ENCODE data around the gene SPINK2.

Gene SPINK2

GRCh38 chr4:56799824-56800756 is 21.4 kb downstream of the SPINK2 start:
- DNase-seq (ENCODE audit: low read depth): peak; percentile 65

DNA sequence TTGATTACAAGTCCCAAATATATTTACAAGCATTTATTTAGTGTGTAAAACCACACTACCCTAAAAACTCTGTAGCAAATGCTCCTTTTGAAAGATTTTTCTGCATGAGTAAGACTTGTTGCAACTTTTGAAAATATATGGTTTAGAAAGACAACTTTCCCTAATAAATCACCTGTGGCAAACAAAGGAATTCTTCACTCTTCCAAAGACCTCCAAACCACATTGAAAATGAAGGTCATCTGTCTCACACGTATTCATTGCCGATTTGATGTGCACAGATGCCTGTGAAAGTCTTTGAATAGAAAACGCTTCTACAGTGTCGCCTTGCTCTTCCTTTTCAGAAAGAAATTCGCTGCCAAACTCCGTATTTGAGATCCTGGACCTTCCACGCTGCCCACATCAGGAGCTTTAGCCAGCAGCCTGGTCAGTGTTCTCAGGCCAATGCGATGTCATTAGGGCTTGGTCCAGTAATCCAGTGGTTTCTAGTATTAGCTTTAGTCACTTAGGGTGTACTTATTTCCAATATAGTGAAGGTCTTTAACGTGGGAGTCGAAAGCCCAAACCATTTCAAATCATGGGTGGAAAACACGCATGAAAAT is 22.2 kb downstream of the SPINK2 start:
- no peak for DNase-seq (ENCODE audit: low read depth)

DNA sequence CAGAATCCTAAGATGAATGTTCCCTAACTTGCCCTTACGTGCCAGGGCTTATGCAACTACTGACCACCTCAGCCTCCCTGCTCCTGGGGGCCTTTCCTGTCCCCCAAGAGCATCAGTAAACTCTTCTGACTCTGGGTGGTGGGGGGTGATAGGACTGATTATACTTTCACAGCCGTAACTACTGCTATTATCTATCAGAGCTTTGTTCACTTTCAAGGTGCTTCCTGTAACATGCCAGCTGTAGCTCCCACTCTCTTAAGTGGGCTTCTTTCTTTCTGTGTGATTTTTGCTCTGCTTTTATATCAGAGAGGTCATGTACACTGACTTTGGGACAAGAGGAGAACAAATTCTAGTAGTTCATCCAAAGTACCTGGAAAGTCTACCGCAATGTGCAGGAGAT is 25.3 kb downstream of the SPINK2 start:
- DNase-seq (ENCODE audit: low read depth): no peak

- DNase-seq (ENCODE audit: low read depth): no peak
Observed at GRCh38 chr4:56791316-56791715, 30.2 kb downstream of the SPINK2 start.

DNA sequence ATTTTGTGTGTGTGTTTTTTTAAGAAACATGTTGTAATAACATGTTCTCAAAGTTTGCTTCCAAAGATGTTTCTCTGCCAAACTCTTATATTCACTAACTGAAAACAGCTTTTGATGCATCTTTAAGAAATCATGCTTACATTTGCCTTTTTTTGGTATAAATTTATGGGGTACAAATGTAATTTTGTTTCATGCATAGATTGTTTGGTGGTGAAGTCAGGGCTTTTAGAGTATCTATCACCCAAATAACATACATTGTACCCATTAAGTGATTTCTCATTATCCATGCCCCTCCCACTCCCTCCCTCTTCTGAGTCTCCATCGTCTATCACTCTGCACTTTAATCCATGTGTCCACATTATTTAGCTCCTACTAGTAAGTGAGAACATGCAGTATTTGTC is 30.8 kb downstream of the SPINK2 start:
- no peak for DNase-seq (ENCODE audit: low read depth)

GRCh38 chr4:56788081-56788480 is 33.4 kb downstream of the SPINK2 start:
- DNase-seq (ENCODE audit: low read depth): no peak

- no peak for DNase-seq (ENCODE audit: low read depth)
Observed at GRCh38 chr4:56787380-56787779, 34.1 kb downstream of the SPINK2 start.

DNA sequence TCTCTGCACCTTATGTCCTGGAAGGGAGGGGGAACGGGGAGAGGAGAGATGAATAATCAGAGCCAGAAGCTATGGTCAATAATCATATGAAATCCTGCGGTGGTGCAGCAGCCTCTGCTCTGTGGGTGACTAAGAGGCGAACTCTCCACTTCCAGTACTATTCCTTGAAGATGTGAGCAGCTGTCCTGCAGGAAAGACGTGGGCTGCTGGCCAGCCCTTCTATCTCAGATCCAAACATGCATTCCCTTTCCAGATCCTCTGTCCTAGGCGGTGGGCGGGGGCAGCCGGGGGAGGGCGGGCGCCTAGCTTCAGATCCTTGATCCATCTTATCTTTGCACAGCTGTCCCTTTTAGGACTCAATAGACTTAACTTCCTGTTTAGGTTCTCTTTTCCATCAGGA is 34.5 kb downstream of the SPINK2 start:
- DNase-seq (ENCODE audit: low read depth): no peak

GRCh38 chr4:56783986-56784385 is 37.5 kb downstream of the SPINK2 start:
- no peak for DNase-seq (ENCODE audit: low read depth)

DNA sequence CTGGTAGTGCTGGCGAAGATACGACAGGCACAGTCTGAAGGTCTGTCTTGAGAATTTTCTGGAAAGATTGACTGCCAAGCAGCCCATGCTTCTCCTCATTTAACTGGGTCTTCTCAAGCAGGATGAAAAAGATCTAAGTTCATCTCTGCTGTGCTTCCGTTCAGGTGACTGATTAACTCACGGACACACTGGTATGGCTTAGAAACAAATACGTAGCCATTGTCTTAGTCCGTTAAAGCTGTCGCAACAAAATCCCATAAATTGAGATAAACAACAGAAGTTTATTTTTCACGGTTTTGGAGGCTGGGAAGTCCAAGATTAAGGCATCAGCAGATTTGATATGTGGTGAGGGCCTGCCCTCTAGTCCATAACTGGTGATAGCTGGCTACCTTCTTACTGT is 39.5 kb downstream of the SPINK2 start:
- no peak for DNase-seq (ENCODE audit: low read depth)

- no peak for DNase-seq (ENCODE audit: low read depth)
Observed at GRCh38 chr4:56773346-56773745, 48.2 kb downstream of the SPINK2 start.

DNA sequence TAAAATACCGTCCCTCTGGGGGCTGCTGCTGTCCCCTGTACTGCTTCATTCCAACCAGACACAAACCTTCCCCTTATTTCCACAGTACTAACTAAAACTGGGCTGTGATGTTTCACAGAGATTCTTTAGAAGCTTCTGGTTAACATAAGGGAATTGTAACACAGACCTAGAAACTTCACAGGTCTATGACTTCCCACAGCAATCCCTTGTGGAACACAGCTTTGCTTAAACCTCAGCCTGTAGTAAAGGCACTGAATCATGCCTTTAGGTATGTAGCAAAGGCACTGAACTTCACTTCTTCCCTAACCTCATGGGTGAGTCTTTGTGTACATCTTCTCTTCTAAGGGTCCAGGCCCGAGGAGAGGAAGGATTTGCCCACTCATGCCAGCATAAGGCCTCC is 49.4 kb downstream of the SPINK2 start:
- DNase-seq (ENCODE audit: low read depth): no peak

DNA sequence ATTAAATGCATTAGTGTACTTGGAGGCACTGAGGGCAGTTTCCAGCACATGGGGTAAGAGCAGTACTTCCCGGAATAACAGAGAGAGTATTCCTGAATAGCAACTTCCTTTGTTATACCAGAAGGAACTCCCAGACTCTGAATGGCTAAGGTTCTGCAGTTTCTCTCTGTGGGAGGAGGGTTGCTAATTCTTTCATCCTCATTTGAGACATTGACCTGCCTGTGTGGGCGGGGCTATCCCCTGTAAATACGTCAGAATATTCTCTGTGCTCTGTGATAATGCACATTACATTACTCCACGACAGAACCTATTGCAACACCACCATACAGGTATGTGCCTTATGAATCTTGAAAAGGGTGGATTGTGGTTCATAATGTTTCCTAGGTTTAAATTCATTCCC is 52.7 kb downstream of the SPINK2 start:
- DNase-seq (ENCODE audit: low read depth): no peak

DNA sequence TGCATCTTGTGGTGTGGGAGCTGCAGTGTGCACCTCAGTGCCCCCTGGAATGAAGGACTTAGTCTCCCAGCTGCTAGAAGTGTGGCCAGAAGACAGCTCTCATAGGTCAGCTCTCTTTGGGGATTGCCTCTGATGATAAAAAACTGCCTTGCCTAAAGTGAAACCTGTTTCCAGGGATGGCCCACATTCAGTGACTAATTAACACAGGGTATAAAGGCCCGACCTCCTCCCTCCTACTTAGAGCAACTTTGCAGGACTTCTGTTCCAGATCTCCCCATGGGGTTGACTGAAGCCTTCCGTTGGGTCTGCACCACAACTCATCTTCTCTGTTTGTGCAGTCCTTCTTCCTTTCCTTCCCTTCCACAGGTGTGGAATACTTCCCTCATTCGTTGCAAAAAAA is 53.2 kb downstream of the SPINK2 start:
- DNase-seq (ENCODE audit: low read depth): no peak

DNA sequence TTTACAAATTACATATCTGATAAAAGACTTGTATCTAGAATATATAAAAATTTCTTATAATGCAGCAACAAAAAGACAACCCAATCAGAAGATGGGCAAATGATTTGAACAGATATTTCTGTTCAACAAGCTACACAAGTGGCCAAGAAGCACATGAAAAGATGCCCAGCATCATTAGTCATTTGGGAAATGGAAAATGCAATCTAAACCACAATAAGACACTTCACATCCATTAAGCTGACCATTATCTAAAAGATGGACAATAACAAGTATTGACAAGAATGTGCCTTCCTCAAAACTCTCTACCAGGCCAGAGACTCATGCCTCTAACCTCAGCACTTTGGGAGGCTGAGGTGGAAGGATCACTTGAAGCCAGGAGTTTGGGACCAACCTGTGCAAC is 53.9 kb downstream of the SPINK2 start:
- no peak for DNase-seq (ENCODE audit: low read depth)

DNA sequence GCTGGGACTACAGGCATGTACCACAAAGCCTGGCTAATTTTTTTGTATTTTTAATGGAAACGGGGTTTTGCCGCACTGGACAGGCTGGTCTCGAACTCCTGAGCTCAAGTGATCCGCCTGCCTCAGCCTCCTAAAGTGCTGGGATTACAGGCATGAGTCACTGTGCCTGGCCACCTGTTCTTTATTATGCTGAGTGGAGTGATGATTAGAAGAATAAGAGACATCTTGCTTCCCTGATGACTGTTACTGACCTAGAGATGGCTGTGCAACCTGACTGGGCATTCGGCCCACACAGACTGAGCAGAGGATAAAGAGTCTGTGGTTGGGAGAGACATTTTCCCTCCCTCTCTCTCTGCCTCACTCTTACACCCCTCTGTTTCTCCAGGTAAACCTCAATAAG is 56.7 kb downstream of the SPINK2 start:
- DNase-seq (ENCODE audit: low read depth): no peak

- no peak for DNase-seq (ENCODE audit: low read depth)
Observed at GRCh38 chr4:56764223-56764622, 57.3 kb downstream of the SPINK2 start.

DNA sequence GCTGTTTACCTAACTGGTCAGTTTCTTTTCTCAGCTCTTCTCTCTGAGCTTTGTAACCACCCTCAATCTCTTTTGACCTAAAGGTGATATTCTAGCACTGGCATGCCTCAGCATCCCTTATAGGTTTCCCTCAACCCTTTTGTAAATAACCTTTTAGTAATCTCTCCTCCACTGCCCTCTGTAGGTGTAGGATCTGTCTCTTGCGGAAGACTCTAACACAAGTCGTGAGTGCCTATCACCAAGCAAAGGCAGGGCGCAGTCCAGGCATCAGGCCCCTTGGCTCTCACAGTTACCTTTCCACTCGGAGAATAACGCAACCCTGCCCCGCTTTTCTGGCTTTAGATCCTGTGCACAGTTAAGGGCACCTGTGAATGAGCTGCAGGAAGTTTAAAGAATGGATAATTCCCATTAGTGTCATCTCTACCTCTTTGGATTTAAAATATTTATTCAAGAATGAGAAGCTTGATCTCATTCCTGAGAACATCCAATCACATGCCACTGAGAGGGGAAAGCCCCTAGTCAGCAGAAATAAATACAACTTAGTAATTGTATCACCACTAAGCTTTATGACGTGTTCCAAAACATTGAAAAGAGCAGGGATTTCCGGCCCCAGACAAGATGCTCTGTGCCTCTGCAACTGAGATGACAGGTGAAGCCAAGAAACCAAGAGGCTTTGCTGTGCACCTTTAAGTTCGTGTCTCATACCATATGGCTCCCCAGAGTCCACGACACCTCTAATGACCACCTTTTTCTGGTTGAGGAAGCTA is 58.8 kb downstream of the SPINK2 start:
- no peak for DNase-seq (ENCODE audit: low read depth)

- DNase-seq (ENCODE audit: low read depth): no peak
Observed at GRCh38 chr4:56760183-56760582, 61.3 kb downstream of the SPINK2 start.
